Islet precursor cell (in vitro differentiated cells): ENCODE data around the gene CFAP61.

Source experiments
- DNase-seq: peaks from one replicate; pipeline ENCODE4 v3.0.0-alpha.2; 2018

CFAP61 gene

GRCh38 chr20:20293141-20293540 lies 240.8 kb downstream of the CFAP61 start:
- DNase-seq = no peak

GRCh38 chr20:20293691-20294385 lies 241.5 kb downstream of the CFAP61 start:
- no peak for DNase-seq

DNA sequence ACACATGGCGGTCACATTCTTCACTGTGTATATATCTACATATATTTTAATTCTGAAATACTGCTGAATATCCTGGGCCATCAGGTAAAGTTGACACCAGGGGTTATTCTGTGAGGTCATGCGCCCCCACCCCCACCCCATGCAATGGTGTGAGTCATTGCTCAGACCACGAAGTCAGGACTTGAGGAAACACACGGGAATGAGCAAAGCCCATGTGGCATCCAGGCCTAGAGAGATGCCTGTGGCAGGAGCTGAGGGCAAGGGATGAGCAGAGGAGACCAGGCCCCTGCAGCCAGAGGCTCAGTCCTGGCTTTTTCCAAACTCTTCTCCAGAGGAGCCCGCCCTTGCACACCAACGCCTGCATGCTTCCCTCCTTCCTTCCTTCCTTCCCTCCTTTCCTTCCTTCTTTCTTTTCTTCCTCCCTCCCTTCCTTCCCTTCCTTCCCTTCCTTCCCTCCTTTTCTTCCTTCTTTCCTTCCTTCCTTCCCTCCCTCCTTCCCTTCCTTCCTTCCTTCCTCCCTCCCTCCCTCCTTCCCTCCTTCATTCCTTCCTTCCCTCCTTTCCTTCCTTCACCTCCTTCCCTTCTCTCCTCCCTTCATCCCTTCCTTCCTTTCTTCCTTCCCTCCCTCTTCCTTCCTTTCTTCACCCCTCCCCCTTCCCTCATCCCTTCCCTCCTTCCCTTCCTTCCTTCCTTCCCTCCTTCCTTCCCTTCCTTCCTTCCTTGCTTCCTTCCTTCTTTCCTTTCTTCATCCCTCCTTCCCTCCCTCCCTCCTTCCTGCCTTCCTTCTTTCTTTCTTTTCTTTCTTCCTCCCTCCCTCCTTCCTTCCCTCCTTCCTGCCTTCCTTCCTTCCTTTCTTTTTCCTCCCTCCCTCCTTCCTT lies 243.5 kb downstream of the CFAP61 start:
- DNase-seq = no peak

GRCh38 chr20:20297181-20297580 lies 244.8 kb downstream of the CFAP61 start:
- DNase-seq = no peak

DNA sequence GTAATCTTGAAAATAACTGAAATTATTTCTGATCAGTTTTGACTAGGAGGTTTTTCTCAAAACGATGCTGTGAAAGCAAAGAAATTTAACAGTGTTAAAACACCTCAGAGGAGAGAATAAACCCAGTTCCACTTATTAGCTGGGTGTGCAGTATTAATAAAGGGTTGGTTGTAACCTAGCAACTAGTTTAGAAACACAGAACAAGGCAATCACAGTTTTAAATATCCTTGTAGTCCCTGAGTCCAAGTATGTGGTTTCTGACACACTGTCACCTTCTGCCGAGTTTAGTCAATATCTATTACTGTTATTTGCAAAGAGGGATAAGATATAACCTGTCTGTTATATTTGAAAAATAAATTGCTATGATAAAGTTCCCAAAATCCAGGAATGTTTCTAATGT lies 245.4 kb downstream of the CFAP61 start:
- DNase-seq = no peak

GRCh38 chr20:20299904-20300303 lies 247.6 kb downstream of the CFAP61 start:
- no peak for DNase-seq

GRCh38 chr20:20303320-20303719 lies 251.0 kb downstream of the CFAP61 start:
- DNase-seq = no peak

- no peak for DNase-seq
Observed at GRCh38 chr20:20303742-20304141, 251.4 kb downstream of the CFAP61 start.

DNA sequence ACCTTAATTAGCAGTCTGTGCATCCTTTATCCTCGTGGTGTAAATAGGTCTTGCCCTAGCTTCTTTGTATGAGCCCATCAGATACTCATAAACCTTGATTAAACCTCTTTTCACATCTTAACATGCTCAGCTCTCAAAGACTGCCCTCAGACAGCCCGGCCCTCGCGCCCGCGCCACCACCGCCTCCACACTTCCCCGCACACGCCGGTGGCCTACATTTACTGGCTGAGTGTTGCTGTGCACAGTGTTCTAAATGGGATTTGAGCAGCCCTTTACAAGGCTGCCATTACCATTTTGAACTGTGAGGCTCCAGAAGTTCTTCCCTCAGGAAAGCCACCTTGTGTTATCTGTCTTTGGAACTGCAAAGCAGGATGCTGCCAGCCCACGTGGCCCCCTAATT lies 252.6 kb downstream of the CFAP61 start:
- DNase-seq = no peak

DNA sequence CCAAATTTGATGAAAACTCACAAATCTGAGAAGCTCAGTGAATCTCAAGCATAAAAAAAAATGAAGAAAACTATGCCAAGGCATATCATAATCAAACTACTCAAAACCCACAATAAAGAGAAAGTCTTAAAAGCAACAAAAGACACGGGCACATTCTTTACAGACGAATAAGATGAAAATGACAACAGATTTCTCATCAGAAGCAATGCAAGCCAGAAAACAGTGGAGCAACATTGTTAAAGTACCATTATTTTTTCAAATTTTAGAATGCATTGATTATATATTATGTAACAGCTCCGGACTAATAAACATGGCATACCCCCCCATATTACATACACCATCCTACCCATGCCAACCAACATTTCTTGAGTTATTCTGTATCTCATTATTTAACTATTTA lies 260.2 kb downstream of the CFAP61 start:
- DNase-seq = no peak

GRCh38 chr20:20317195-20317594 lies 264.9 kb downstream of the CFAP61 start:
- DNase-seq = no peak

- no peak for DNase-seq
Observed at GRCh38 chr20:20317621-20318364, 265.5 kb downstream of the CFAP61 start.

DNA sequence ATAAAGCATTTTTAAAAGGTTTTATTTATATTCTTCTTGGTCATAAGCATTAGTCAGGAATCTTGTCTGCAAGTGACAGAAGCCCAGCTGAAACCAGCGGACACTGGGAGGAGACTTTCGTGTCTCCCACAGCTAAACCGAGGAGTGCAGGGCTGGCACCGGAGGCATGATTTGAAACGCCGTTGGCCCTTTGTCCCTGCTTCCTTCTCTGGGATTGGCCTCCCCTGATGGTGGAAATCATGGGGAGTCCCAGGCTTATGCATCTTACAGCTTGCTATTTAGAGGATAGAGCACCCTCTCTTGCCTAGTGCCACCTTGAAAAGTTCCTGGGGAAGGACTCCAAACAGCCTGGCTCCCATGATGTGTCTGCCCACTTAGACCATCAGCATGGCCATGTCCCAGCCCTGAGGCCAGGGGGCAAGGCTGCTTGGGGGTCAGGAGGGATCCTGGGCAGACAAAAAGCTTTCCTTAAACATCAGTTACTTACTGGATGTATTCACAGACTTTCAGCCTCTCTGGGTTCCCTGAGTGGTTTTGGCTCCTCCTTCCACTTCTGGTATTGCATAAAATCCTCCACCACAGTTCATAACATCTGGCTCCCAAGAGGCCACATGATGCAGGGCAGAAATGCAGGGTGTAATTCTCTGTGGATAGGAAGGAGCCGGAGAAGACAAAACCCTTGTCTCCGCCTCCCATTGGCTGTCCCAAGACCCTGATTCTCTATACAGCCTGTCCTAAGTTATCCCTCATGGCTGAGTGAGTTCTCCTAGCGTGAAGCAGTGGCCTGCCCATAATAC lies 266.2 kb downstream of the CFAP61 start:
- no peak for DNase-seq

- no peak for DNase-seq
Observed at GRCh38 chr20:20321134-20321533, 268.8 kb downstream of the CFAP61 start.

GRCh38 chr20:20321917-20322316 lies 269.6 kb downstream of the CFAP61 start:
- no peak for DNase-seq

DNA sequence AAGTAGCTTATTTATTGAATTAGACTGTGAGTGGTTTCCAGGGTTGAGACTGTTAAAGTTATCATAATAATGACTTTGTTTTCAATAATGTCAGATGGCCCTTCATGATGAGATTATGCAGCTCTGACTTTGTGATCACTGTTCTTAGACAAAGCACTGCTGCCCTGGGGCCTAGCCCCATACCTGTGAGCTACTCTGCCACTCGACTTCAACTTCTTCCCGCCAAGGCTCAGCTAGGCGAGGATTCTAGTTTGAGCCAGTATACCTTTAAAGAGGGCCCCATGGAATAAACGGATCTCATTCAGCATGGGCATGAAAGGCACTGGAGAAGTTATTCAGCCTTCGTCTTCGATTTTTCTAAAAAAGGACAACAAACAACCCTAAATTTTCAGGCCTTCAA lies 270.6 kb downstream of the CFAP61 start:
- DNase-seq = no peak

DNA sequence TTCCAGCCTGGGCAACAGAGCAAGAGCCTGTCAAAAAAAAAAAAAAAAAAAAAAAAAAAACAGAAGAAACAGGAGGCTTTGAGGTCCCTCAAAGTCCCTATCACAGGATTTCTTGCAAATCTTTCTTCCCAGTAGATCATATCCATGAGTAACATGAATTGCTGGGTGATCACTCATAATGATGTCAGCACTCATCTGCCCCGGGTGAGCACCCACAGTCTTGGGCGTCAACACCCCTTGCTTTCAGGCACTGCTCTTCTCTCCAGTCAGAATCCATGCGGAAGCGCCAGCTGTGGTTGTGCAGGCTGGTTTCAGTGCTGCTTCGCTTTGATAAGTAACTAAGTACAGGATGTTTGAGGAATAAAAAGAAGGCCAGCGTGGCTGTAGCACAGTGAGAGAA lies 275.4 kb downstream of the CFAP61 start:
- no peak for DNase-seq

- no peak for DNase-seq
Observed at GRCh38 chr20:20329564-20329963, 277.2 kb downstream of the CFAP61 start.

GRCh38 chr20:20331156-20331555 lies 278.8 kb downstream of the CFAP61 start:
- DNase-seq = no peak

DNA sequence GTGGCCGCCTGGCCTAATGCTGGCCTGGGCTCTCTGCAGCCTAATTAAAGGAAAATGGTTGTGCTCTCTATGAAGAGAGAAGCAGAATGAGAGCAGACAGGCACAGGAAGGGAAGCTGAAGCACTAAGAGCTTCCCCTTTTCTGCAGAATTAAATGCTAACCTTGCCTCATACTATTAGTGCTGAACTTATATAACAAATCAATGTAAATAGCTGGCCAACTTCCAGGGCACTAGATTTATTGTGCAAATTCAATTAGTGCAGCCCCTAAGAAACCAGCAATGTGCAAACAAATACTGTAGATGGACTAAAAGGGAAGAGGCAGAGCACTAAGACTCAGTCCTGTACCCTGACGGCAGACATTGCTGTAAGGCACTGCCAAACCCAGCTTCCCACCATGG lies 279.5 kb downstream of the CFAP61 start:
- no peak for DNase-seq

- no peak for DNase-seq
Observed at GRCh38 chr20:20333866-20334265, 281.5 kb downstream of the CFAP61 start.

DNA sequence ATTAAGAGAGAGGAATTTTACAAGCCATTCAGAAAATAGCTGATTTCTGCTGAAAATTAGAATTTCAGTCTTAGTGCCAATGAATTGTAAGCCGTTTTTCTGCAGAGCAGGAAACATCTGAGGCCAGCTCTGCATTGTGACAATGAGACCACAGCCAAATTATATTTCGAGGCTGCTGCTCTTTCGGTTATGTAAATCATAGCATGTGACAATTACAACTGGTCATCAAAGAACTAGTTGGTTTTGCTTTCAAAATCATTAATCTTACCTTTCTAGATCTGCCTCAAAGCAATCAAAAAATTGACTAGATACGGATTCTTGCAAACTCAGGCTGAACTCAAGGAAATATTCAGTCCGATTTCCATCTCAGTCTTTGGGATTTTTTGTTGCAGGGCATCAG lies 282.2 kb downstream of the CFAP61 start:
- DNase-seq = no peak
